ENCODE results near the gene THADA.

THADA gene

DNA sequence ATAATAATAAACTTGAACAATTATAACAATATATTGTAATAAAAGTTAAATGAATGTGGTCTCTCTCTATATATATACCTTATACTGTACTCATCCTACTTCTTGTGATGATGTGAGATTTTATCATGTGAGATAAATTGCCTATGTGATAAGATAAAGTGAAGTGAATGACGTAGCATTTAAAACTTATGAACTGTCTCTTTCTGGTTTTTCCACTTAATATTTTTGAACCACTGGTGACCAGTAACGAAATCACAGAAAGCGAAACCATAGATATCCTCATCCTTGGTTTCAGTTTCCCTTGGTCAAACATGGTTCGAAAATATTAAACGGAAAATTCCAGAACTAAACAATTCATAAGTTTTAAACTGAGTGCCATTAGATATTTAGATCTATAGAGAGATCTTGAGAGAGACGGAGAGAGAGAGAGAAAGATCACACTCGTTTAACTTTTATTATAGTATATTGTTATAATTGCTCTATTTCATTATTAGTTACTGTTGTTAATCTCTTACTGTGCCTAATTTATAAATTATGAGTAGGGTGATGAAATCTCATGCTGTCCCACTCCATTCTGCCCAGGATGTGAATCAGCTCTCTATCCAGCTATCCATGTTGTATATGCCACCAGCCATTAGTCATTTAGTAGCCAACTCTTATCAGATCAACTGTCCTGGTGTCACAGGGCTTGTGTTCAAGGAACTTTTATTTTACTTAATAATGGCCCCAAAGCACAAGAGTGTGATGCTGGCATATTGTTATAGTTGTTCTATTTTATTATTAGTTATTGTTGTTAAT lies 156.8 kb downstream of the THADA start:
- DNase-seq = no peak

DNA sequence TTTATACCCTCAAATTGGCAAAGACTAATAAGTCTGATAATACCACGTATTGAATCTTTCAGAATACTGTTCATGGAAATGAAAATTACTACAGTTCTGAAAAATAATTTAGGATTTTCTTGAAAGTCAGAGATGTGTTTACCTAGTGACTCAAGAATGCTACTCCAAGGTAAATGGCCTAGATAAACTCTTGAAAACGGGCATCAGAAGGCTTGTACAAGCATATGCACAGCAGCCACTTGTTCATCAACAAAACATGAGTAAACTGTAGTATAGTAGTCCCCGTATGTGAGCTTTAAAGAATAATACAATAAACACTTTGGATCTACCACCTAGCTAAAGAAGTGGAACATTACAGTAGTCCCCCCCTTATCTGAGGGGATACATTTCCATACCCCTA lies 157.5 kb downstream of the THADA start:
- no peak for DNase-seq

DNA sequence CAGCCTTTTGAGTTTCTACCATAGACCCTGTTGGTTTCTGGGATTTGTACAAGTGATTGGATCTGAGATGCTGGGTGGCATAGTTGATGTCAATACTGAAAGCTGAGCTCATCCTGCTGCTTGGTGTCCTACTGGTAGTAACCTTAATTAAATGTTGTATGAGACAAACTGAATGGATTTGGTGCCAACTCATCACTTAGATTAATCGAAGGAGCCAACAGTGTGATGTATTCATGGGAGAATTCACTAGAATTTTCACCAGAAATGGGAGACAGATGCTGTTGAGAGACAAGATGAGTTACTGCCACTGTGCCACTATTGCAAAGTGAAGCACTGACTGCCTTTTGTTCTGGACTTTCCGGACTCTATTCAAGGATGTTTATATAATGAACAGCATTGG lies 158.5 kb downstream of the THADA start:
- no peak for DNase-seq

DNA sequence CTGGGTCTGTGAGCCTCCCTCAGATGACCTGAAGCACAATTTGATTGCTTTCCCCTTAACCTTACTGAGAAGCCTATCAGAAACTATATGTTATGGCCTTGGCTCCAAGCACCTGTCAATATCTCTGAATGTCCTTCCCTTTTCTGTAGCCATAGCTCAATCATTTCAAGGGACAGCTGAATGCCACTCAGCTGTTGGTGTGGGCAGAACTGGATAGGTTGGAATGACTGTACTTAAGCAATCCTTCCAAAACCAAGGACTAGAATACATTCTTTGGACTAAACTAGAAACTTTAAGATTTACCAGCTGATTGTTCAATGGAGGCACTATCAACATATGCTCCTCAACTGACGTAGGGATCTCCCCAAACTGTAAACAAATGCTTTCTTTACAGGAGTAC lies 159.4 kb downstream of the THADA start:
- no peak for DNase-seq

DNA sequence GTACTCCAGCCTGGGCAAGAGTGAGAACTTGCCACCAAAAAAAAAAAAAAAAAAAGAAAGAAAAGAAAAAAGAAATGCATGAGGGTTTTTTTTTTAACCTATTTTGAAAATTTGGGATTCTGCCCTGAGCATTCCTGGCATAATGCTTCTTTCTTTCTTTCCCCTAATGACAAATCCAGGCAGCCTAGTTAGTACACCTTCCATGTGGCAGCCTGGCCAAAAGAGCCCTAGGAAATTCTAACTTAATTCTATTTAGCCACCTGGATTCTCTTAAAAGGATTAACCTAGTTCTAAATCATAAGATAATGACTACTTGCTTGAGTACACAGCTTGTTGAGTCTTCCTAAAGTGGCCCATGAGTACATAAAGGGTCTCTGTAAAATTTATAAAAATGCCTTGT lies 160.1 kb downstream of the THADA start:
- DNase-seq = no peak

DNA sequence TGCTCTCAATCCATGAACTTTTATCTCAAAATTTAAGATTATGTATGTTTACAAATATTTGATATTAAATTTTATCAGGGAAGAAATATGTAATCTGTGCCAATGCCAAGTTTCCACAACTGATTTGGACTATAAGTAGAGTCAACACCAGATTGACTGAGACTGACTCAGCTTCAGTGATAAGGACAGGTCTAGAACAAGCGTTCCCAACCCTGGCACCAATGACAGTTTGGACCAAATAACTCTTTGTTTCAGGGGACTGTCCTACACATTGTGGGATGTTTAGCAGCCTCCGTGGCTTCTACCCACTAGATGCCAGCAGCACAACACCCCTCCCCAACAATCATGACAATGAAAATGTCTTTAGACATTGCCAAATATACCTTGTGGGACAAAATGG lies 165.3 kb downstream of the THADA start:
- DNase-seq = no peak

DNA sequence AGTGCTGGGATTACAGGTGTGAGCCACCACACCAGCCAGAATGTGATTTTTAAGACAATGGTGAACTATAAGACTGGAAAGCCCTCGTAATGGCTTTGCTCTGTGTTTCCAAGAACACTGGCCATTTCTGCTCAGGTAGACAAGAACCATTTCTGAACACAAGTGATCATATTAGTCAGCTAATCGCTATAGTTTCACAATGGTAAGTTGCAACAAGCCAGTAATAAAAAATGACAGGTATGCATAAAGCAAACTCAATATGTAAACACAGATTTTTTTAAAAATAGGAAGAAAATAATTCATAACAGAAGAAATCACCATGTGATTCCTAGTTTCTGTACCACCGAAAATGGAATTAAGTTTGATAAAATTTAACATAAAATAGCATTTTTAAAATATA lies 166.5 kb downstream of the THADA start:
- no peak for DNase-seq

DNA sequence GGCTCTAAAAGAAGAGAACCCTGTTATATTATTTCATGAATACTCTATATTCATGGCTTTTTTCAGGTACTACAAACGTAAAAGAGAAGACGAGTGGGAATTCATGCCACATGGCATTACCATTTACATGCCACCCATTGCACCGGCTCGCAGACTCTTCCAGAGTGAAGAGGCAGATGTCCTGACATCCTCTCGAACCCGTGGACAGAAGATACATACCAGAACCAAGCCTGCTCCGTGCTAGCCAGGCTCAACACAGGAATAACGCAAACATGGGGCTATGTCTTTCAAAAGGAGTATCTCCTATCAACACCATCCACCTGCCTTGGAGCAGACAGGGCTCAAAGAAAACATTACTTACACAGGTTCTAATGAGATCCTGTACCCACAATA lies 168.8 kb downstream of the THADA start:
- no peak for DNase-seq

DNA sequence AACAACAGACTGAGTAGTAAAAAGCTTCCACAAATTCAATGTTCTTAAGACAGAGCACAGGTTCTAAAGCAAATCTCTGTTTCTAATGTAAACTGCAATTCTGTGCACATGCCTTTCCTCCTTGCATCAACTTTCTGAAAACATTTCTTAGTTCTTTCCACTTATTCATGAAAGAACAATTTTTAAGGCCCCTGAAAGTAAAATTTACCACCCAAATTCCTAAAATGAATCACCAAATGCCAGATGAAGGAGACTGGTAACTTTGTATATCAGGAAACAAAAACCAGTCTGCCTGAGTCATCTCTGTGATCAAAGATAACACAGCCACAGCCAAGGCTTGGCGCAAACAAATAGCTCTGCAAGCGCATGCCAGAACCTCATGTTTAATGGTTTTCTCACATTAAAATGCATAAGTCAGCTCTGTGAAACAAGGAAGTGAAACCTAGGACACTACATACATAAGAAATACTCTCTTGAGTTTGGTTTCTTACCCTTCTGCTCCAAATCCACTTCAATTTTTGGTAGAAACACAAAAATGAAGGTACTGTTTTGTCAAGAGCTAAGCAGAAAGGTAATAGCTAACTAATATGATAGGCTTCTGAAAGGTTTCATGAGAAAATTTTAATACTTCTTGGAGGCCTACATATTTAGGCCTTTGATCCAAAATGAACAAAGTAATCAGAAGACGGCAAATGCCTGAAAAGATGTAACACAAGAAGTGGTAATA lies 169.4 kb downstream of the THADA start:
- DNase-seq = peak in 1 of 2 donors; percentile 92

DNA sequence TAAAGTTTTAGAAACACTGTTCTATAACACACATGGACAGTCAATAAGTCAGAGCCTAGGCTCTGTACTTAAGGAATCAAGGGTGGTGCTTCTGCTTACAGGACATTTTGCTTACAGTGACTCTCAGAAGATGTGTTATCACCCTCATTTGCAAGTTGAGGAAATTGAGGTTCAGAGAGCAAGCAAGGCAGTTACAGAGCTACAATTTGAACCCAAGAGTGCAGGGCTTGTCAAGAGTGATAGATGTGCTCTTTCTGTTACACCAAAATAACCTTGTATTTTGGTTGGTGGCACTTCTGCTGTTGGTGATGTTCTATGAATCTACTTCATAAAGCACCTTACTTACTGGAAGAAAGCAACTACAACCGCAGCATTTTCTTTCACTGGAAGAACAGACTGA lies 170.2 kb downstream of the THADA start:
- no peak for DNase-seq

DNA sequence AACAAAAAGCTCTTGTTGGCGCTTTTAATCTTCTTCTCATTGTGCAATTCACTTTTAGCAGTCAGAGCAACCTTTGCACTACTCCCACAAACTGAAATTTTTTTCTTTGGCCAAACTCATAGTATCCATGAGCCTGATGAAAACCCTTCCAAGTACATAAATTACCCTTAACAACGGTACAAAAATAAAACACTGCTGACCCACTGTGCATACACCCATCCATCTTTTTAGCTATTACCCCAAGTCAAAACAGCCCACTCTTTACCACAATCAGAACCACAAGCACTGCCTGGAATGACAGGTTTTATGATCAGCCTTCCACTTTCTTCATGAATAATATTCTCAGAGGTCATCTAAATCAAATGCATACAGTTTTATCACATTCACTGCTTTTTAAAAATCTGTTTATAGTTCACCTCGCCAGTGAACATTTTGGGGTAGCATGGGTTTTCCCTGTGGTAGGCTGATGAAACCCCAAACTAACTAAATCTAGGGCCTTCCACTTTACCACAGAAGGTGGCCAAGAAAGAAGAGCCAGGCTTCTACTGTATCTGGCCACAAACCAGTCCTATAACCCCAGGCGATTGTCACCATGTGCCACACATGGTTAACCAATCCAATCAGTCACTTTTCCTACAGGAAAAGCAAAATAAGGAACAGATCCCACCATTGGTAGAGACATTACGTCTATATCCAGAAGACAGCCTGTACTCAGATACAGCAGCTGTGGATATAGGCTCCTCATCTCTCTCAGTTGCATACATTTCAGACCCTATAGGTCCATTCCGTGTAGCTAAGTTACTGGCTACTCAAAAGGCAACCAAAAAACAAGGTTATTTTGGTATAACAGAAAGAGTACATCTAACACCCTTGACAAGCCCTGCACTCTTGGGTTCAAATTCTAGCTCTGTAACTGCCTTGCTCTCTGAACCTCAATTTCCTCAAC lies 171.3 kb downstream of the THADA start:
- no peak for DNase-seq

DNA sequence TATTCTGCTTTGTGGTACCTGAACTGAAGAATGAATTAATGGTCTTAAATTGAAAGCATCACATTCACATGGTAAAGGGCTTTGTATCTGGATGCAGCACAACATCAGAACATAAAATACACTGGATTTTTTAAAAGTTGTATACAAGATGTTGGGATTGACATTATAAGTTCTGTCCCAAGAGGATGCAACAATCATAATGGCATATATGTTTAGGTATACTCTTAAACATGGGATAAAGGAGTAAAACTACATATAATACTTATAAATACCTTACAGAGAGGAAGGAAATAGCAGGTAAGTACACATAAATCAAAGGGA lies 171.9 kb downstream of the THADA start:
- no peak for DNase-seq

DNA sequence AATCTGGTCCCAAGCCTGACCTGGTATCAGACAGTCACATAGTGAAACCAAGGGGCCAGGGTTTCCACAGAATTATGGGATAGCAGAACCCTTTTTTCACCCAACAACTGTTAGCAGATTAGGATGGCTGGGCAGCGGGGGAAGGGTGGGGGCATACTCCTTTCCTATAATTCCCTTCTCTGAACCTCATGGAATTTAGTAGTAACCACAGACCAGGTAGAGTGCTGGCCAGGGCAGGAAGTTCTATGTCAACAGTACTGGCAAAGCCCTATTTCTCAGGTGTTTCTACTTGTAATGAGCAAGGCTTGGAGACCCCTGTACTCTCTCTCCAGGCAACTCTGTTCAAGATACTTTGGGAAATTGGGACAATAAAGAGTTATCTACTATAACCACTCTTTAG lies 174.6 kb downstream of the THADA start:
- no peak for DNase-seq

DNA sequence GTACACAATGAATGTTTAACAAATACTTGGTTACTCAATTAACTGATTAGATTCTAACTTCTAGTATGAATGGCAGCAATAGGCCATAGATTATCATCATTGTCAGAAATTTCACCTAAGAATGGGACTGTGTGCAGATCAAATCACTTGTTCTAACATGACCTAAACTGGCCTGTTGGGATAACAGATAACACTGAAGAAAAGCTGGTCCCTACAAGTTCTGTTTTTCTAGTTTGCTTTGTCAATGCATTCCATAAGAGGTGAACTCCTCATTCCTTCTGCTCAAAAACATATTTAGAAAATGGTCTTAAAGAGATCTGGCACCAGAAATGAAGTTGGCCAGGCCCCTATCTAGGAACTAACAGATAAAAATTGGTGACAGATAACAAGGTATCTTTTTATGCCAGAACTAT lies 175.4 kb downstream of the THADA start:
- DNase-seq = no peak

DNA sequence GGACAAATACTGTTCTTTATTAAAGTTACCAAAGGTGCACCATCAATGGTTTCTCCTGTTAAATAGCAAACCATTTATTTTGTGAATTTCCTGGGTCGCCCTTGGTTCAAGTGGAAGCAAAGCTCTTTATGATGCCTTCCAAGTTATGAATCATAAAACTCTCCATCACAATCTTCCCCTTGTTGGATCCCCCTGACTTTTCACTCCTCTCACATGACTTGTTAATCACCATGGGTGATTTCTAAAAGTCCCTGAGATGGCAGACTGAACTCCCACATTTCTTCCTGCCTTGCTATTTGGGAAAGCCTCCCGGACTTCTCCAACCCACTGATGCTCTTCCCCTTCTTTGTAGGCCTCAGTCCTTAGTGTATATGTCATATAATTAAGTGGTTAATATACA lies 176.0 kb downstream of the THADA start:
- no peak for DNase-seq

DNA sequence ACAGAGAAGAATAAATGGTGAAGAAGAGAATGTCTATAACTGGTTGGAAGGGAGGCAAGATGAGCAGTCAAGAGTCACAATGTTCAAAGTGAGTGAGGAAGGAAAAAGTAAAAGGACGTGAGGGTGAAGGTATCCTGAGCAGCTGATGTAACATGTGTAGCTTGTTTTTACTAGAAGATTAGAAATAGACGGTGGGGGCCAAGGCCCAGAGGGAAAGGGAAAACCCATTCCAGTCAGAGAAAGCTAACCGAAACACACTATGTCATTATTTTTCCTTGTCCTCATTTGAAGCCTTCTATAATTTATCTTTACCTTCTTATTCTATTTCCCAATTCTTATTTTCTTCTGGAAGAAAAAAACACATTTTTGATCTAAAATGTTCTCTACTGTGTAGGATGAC lies 176.6 kb downstream of the THADA start:
- DNase-seq = no peak

DNA sequence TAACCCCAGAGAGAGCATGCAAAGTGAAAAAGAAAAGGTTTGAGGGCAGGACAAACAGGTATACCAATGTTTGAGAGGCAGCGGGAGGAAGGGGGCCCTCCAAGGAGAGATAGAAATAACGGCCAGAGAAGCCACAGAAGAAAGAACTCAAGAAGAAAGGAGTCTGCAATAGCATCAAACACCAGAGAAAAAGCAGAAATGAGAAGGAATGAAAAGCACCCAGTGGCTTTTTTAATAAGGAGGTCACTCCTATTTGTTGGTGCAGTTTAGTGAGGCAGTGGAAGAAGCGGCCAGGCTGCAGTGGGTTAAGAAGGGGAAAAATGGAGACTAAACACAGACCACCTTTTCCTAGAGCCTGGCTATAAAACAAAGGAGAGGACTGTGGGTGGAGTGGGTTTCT lies 177.2 kb downstream of the THADA start:
- no peak for DNase-seq

DNA sequence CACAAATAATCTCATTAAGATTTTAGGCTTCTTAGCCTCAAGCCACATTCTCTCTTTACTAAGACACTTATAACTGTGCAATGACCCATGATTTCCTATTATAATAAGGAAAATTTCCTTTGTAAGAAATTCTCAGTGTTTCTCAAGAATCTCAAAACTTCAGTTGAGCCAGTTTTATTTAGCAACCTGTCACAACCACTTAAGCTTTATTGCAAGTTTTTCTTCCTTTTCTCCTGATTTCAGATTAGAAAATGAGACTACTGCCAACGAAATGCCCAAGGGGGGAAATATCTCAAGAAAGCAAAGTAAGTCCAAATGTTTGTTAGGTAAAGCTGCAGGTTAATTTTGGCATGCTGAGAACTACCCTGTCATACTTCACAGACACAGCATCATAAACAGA lies 178.5 kb downstream of the THADA start:
- no peak for DNase-seq

DNA sequence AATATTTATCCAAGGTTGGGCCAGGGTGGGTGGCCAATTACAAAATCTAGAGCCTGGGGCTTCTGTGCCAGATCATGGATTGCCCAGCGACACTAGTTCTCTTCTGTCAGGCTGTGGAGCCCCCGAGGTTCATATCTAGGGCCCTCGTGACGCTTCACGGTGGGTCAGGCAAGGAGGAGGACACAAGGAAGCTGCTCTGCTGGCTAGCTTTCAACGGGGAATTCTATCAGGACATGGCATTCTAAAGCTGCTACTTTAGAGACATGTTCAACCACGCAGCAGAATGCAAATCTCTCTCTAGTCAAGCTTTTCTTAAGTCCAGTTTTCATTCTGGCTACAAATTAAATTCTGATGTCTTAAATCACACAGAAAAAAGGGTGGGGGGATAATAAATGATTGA lies 180.2 kb downstream of the THADA start:
- DNase-seq = no peak

DNA sequence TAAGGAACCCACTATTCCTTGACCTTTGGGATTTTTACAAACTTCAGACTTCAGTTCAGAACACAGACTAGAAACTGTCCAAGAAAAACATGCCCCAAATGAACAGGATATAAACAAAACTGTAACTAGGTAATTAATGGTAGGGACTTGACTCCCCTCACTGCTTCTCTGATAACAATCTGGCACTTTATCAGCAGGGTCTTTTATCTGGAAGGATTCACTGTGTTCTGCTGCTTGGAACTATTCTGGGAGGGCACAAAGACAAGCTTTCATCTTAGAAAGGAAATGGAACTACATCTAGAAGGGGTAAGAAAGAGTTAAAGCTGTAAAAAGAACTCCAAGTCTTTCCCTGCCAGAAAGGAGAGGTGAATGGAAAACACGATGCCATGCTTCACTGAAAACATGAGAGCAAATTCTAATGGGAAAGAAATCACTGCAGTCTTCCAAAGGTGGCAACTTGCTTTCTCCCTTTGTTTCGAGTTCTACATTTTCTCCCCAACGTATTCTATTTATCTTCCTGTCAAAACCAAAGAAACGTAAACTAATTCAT lies 181.2 kb downstream of the THADA start:
- DNase-seq = no peak

DNA sequence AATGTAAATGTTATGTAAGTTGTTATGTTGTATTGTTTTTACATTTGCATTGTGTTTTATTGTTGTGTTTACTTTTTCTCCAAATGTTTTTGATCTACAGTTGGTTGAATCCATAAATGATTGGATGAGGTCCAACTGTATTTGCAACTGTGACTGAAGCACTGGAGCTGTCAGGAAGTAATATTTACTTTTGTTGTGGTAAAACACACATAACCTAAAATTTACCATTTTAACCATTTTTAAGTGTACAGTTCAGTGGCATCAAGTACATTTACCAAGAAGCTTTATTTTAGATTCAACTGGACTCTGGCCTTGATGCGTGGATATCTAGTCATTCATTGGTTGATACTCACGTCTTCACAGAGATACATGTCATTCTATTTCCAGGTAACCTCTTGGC lies 181.8 kb downstream of the THADA start:
- no peak for DNase-seq

DNA sequence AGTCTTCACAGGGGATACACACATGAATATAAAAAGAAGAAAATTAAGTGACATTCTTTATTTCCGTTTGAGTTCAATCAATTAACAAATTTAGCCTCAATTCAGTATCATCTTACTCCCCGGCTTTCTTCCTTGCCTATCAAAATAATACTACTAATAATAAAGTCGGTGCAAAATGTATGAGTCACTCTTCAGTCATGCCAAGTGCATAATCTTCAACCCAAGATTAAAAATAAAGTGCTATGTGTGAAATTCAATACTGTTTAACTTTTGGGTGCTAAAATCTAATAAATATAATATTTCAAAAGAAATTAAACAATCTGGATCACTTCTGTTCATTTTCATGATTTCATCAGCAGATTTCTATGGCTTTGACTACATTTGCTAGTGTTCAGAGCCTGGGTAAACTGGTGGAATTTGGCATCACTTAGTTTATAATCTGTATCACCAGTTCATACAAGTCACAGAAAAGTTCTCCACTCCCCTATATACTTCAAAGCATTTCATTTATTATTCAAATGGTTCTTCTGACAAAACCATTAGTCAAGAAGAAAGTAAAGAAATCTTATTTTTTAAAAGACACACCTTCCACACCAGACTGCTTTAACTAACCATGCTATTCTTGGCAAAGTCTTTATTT lies 183.6 kb downstream of the THADA start:
- DNase-seq = no peak

DNA sequence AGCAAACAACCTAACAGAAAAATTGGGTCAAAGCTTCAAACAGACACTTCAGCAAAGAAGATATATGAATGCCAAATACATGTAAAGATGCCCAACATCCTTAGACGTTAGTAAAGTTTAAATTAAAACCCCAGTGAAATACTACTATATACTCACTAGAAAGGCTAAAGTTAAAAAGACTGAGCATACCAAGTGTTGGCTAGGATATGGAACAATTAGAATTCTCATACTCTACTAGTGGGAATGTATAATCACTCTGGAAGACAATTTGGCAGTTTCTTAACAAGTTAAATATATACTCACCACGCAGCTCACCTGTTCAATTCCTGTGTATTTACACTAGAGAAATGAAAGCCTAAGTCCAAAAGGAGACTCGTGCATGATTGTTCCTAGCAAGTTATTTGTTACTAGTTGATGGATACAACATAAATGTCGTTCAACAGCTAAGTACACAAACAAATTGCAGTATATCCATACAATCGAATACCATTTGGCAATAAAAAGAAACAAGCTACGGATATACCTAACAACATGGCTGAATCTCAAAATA lies 185.7 kb downstream of the THADA start:
- DNase-seq = no peak
